HG03342 (cell line): ENCODE data around the gene LGALSL.

ENCODE experiments used
- ATAC-seq: cut with Tn5 transposase; IDR thresholded peaks from one replicate; pipeline ENCODE4 v1.9.1; 2021; ENCODE audit warnings: mild to moderate bottlenecking, moderate library complexity; ENCODE audit not compliant: unreplicated experiment

Gene LGALSL

DNA sequence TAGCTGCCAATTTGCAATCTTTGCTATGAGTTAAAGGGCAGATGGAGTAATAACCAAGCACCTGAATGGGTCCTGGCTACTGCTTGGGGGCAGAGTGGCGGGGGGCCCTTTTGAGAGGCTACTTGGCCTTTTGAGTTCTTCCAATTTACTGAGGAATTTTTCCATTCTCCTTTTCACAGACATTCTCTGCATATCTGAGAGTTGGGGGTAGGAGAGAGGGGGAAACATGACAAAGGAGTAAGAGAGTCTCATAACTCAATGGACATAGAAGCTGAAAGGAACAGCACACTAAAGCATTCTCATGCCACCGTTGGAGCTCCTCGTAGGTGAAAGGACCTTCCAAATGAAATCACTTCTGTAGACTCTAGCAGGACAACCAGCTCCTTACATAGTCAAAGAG lies 16.1 kb downstream of the LGALSL start:
- ATAC-seq = no peak

DNA sequence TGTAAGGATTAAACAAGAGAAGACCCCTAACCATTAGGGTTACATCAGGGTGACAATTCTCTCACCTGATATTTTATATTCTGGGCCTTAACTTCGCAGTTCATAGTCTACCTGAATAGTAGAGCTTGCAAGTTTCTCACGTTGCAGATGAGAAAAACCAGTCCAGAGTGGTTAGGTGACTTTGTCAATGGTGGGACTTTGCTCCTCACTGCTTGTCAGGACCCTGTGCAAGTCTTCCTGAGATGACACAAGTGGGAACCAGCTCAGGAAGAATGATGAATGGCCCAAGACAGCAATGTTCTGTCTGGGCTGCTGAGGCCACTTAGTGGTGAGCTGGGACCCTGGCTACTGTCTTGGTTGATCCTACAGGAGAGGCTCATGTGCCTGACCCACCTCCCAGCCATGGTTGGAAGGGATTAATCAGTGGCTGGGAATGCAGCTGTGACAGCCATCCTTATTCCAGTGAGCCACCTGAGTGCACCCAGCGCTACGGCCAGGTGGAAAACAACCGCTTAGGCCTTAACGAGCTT lies 16.9 kb downstream of the LGALSL start:
- ATAC-seq = no peak

DNA sequence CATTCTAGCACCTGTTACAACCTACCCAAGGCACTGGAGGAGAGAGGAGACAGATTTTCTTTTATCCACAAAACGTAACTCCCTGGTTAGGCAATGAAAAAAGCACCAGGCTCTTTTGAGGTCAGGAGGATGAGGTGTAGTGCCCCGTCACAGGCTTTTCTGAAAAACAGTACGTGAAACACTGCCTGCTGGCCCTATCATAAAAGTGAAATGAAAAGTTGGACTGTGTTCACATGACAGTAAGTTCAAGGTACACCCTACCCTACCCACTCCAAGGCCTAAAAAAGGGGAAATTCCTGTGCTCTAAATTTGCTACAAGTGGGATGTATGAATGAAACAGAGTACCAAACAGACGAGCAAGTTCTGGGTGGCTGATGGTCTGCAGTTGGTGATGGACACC lies 17.6 kb downstream of the LGALSL start:
- ATAC-seq = no peak

DNA sequence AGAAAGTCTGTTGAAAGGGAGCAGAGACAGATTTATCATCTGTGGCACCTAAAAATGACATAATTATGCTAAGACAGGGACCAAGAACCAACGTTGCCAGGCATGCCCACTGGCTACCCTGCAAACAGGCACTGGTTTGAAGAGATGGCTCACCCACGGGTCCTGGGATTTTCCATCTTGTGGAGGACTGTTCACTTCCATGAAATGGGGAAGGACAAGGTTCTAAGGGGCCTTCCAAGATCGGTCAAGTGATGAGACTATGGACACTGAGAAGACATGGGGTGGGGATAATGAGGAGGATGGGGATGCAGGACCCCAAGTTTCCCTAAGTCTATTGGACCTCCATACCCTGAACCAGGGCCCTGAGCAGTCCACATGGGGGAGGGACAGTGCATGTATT lies 18.9 kb downstream of the LGALSL start:
- ATAC-seq = no peak

DNA sequence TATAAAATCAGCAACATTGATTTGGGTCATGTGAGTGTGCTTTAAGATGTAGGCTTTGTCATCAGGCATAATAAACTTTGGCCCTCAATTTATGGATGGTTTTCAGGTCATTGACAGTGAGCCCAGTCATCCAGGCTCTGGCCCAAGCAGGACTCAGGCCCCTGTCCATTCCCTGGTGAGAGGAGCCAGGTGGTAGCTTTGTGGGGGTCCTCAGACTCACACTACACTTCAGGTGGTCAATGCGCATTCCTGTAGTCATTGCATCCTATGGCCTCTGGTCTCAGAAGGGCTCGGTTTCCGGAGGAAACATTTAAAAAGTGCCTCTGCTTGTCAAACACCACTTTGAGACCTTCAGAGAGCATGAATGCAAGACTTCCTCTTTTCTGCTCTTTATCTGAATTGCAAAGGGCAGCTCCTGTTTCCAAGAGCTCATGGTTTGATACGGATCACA lies 20.2 kb downstream of the LGALSL start:
- no peak for ATAC-seq

DNA sequence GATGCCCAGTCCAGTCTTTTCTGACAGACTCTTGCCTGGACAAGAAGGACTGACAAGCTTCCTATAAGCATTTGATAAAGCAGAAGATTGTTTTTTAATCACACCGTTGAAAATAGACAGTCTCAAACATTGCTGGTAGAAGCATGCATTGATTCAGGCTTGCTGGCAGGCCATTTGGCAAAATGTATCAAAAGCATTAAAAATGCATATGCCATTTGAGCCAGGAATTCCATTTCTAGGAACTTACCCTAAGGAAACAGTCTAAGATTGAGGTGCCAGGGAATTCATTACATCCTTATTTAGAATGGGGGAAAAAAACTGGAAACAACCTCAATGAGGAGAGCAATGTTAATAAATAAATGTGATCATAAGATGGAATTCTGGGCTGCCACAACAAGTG lies 20.7 kb downstream of the LGALSL start:
- no peak for ATAC-seq

DNA sequence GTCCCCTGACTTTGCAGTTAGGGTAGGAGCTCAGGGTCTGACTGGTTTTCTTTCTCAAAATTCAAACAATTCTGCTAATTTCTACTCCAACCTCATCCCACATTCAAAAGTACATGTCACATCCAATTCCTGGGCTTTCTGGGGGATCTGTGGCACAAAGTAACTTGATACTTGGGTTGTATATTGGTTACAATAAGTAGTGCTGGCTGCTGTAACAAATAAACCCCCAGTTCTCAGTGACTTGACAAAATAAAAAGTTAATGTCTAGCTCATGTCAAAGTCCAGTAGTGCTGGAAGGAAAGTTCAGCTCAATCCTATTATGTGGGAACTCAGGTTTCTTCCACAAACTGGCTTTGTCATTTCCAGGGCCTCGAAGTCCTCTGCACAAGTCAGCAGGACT lies 23.1 kb downstream of the LGALSL start:
- ATAC-seq = no peak

DNA sequence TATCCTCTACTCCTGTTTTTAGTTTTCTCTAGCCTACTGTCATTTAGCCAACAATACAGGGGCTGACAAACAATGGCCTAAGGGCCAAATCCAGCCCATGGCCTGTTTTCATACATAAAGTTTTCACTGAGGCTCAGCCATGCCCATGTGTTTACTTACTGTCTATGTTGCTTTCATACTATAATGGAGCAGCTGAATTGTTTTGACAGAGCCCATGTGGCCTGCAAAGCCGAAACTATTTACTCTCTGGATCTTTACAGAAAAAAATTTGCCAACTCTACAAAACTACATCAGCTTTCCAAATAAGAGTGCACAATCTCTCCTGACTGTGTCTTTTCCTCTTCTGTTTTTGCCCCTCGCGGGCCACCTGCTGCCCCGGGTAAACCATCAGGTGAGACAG lies 24.0 kb downstream of the LGALSL start:
- no peak for ATAC-seq

DNA sequence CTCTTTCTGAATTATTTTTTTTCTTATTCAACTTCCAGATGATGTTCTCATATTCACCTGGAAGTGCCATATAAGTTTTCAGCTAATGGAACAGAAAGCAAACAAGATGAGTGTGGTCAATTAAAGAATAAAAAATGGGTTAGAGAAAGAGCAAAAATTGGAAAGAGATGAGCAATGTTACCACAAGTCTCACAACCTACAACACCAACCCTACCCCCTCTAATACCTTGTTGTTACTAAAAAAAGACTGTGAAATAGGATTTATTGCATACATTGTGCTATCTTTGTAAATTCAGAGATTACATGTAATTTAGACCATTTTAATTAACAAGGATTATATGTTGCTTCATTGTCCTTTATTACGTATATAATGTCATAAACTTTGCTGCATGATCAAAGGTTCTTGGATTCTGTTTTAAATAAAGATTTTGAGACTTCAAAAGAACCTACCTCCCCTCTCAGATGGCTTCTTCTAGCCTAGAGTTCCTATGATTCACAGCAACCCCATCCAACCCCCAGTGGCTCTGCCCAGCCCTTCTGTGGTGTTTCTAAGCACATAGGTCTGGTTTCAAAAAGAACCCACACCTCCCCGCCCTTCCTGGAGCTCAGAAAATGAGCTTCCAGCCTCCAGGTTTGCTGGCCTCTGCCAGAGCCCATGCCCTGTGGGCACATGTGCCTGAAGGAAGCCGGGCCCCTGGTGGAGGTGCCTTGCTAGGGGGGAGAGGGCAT lies 24.7 kb downstream of the LGALSL start:
- no peak for ATAC-seq

DNA sequence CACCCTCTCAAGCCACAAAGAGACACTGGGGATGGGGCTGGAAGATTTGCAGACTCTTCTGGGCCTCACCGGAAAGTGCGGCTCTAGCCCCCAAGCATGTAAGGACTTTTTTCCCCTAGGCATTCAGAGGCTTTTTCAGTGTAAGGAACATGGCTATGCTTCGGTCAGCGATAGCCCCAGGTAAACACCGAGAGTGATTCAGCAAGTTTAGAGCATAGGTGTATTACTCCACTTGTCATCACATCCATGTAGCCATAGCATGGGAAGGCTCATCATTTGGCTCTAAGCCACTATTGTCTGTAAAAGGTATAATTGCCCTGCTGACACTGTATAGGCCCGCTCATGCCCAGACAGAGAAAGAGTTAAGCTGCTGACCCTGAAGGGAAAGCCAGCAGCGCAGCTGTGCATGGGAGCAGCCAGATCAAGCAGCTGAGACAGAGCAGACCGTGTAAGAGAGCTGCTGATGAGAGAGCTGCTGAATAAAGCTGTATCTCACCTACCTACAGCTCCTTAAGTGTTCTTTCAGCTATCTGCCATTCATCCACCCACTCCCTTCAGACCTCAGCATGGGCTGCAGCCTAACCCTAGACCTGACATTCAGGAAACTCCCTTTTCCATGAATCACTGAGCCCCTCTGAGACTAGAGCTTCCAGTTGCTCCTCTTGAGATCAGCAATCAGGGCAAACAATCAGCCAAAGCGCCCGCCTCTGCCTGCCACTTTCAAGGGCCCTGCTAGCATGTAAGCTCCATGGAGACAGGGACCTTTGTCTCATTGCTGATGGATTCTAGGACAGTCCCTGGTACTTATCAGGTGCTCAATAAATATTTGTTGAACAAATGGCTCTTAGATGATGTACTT lies 25.5 kb downstream of the LGALSL start:
- no peak for ATAC-seq

DNA sequence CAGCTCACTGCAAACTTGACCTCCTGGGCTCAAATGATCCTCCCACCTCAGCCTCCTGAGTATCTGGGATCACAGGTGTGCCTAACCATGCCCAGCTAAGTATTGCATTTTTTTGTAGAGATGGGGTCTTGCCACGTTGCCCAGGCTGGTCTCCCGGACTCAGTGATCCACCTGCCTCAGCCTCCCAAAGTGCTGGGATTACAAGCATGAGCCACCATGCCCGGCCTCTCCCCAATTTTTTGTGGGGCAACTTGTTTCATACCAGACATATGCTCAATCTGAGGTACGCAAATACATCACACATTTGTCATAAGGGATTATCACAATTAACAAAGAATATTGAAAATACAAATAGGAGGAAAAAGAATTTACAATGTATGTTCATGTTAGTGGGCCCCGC lies 27.7 kb downstream of the LGALSL start:
- ATAC-seq = no peak

DNA sequence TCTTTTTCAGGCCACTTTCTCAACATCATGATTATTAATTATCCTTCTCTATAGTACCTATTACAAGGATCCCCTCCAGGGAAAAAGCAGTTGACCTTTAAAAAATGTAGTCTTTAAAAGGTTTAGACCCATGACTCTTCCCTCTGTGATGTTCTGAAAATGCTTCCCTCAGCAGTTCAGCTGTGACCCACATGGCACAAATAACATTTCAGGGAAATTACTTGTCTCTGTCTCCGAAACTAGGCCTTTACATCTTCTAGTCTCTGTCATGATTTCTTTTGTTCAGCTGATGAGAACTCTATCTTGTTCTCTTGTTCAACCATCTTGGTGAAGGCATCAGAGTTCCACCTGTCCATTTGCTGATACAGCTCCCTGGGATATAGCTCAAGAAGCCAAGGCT lies 28.3 kb downstream of the LGALSL start:
- ATAC-seq = no peak

DNA sequence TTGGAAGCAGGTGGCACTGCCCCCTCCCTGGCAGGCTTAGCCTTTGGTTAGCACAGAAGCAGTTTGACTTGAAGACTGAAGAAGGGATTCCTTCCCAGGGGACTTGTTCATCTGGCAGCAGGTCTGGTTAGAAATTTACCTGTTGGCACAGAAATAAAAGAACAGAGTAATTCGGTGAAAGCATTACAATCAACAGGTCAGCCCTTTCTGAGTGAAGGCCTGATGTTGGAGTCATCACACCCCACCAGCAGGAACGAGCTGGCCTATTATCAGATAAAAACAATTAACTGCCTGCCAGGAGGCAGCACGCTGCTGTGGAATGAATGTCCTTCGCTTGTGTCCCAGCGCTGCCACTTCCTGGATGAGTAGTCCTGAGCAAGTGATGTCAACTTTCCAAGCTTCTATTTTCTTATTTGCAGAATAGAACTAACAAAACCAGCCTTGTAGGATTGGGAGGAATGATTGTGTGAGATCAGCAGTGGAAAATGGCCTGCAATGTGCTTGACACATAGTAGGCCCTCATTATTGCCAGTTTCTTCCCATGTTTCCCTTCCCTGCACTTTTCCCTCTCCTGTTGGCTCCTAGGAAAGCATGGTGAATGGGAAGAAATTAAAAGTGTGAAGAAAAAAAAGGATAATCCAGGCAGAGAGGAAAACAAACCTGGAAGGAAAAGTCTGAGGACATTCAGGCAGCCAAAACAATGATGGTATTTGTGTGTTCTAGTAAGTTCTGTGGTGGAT lies 29.0 kb downstream of the LGALSL start:
- no peak for ATAC-seq

DNA sequence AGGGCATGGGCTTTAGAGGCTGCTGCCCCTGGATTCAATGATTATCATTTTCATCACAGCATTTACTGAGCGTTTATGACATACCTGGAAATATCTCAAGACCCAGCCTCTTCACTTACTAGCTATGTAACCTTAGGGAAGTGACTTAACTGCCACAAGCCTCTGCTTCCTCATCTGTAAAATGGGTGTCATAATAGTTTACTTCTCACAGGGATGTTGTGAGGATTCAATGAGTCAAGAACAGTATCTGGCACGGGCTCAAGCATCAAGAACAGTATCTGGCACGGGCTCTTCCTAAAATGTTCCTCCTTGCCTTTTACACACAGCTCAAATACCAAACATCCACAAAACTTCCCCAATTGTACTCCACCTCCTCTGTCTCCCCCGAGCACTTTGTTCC lies 31.4 kb downstream of the LGALSL start:
- no peak for ATAC-seq

DNA sequence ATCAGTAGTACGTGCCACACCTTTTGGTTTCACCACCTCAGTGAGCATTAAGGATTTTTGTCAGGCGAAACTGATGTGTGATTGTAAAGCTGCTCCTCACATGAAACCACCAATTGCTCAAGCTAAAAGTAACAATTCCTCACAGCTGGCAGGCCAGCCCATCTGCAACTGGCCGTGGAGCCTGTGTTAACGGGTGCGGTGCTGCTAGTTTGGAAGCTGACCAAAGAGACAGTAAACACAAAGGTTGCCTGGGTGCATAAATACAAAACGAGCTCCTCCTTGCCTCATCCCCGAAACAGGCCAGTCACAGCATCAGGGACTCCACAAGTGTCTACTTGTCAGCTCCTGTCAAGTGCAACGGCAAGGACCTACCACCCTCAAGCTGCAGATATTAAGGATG lies 32.0 kb downstream of the LGALSL start:
- no peak for ATAC-seq

DNA sequence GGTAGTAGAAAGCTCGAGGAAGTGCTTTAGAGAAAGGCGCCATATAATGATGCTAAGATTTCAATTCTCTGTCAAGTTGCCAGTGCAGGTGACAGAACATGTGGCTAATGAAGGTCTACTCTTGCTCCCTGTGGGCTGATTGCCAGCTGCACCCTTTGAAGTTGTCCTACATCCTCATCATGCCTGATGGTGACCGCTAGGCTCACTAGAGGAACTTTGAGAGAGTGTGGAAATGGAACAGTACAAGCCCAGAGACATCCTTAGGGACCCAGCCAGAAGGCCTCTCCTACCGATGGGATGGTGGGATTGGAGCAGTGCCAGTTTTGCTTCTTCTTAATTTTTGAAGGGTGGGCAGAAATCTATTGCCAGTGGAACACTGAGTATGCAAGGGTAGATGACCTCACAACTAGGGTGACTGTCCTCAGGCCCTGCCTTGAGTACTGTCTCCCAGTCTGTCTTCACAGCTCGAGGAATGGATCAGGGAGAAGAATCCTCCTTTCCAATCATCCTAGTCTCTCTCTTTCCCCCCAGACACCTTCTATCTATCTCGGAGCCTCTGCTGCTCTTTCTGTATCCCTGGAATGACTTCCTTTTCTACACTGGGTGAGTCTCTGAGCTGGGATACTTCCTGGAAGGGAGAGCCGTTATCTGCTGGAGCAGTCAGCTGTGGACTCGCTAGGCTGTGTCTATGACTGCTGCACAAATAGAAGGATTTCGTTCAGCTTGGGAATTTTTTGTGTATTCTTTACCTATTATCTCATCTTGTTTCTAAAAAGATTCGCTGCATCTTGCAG lies 33.5 kb downstream of the LGALSL start:
- no peak for ATAC-seq

DNA sequence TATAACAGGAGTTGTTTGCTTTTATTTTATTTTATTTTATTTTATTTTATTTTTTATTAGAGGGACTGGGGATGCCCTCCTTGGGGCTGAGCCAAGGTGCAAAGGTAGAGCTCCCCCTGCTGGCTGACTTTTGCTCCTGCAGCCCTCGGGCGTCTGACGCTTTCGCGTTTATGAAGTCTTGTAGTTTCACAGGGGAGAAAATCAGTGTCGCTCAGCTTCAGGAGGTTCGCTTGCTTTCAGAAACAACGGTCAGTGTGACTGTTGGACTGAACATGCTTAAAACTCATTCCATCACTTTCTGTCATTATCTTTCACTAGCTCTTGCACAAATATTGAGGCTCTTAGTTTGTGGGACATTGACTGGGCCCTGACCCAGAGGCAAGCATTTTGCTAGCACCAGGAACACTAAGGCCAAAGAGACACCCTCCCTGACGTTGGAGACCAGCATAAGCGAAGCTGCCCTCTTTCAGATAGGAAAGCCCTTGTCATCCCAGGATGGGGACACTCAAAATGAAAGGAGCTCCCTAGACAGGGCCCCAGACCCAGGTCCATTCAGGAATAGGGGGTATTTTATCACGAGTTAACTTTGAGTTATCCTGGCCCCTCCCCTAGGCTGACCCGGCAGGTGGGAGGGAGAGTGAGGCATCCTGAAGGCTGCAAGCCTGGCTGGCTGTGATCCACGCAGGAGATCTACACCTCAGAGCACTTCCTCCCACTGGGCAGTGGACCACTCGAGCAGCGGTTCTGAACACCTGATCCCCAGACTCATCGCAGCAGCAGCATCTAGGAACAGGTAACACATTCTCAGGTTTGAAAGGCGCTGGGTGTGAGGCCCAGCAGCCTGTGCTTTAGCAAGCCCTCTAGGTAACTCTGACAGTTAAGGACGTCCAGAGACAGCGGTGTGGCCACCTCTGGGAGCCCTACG lies 34.4 kb downstream of the LGALSL start:
- ATAC-seq = peak; percentile 47

DNA sequence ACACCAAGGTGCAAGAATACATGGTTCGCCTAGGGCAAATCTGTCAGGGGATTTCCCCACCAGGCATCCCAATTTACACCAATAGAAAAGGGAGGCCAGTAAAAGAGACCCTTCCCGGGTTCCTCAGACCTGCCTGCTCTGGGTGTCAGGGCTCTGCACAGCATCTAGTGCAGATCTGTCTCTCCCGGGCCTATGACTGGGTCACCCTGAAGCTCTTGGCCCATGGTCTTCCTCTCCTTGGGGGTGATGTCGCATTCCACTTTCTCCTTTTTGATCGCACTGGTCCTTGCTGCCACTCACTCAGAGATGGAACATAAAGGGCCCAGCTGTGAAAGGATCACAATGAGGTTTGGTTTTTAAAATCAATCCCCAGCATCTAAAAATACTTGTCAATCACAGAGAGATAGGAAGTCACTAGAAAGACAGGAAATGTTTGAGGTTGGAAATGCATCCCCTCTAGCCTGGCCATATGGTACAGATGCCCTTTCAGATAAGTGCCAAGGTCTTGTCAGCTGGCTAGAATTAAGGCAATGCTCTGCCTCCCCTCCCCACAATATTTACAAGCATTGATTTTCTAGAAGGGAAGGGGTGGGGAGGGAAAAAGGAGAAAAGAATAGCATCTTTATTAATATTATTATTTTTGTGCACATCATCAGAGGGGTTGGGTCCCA lies 35.3 kb downstream of the LGALSL start:
- no peak for ATAC-seq

DNA sequence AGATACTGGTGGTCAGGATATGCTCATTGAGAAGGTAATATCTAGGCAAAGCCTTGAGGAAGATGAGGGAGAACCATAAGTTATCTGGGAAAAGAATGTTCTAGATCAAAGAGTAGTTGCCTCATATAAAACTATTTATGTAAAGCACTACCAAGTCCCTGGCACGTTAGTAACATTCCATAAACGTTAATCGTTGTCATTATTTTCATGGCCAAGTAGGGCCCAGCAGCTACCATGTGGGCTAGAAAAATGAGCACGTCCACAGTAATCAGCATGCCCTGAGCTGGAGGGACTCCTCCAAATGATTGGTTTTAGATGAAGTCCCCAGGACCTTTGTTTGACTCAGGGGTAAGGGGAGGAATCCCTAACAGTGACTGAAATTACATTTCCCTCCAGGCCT lies 37.5 kb downstream of the LGALSL start:
- ATAC-seq = no peak
